WERI-Rb-1 (cell line): Measurements from ENCODE around the gene HOXD12.

Source experiments
- DNase-seq: peaks from one replicate; pipeline ENCODE4 v3.0.0-alpha.2; 2020
- H3K27ac ChIP-seq: fragments of 250-450 bp; sonication (Bioruptor Pico); 2 replicates; pipeline ENCODE4 v1.5.1; 2020; ENCODE audit warnings: mild to moderate bottlenecking, moderate library complexity
- H3K27me3 ChIP-seq: fragments of 250-450 bp; sonication (Bioruptor Pico); 2 replicates; pipeline ENCODE4 v1.5.1; 2021; ENCODE audit warnings: mild to moderate bottlenecking, low read depth, moderate library complexity; ENCODE audit not compliant: insufficient read depth, severe bottlenecking
- H3K36me3 ChIP-seq: fragments of 250-450 bp; sonication (Bioruptor Pico); 2 replicates; pipeline ENCODE4 v1.5.1; 2020; ENCODE audit warnings: mild to moderate bottlenecking, moderate library complexity
- H3K4me3 ChIP-seq: 2 replicates; pipeline ENCODE4 v1.5.1; 2011; ENCODE audit warnings: low read depth, mild to moderate bottlenecking, control low read depth, low read length
- H3K9me3 ChIP-seq: fragments of 250-450 bp; sonication (Bioruptor Pico); 2 replicates; pipeline ENCODE4 v1.5.1; 2021; ENCODE audit warnings: mild to moderate bottlenecking, moderate library complexity; ENCODE audit not compliant: severe bottlenecking
- TF ChIP-seq, protein P1 (sequence below): IDR thresholded peaks from 2 replicates; pipeline ENCODE4 v1.5.1; 2011; ENCODE audit warnings: low read depth, mild to moderate bottlenecking, control low read depth, inconsistent platforms, low read length

Gene HOXD12

DNA sequence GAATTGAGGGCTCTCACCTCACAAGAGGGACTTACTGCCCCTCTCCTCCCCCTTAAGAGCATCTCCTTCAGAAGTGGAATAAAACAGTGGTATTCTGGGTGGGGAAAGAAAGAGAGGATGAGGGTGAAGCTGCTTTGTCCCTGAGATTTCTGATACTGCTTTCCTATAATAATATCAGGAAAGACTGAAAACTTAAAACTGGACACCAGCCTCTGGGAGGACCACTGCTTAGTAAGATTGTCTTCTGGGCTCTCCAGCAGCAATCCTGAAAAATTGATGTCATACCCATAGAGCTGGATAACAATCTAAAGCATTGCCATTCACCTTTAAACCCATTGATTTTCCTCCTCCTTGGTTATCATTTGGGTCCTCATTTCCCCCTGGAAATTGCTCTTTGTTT lies 47.0 kb downstream of the HOXD12 start:
- H3K27me3 ChIP-seq, result peaks cover 96% of the 10 kb centered on the region
- DNase-seq, result no peak

DNA sequence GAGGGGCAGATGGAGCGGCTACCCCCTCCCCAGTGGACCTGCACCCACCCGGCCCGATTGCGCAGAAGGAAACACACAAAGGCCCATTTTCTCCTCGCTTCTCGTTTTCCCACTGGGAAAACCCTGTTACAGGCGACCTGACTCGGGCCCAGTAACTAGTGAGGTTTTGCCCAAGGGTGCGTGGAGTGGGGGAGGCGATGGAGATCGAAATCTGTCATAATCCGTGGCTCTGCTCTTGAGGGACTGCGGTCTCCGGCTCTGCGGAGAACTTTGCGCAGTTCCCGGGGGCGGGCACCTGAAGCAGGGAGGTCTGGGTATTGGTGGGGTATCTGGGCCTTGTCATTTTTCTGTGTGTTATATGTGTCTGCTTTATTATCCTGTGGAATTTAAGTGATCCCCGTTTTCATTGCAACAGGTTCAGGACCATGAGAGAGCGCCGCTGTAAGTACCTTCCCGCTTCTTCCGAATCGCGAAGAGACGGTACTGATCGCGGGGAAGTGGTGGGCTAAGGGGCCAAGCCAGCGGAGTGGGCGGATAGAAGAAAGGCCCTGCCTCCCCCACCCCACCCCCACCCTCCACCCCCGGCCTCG lies 47.7 kb downstream of the HOXD12 start:
- Histone ChIP-seq H3K27ac (no peak overlapping the region), H3K4me3 (no peak overlapping the region), H3K27me3 (peaks cover 94% of the 10 kb centered on the region), H3K36me3 (no peaks in the 10 kb centered on the region), H3K9me3 (peaks cover 4% of the 10 kb centered on the region)
- TF ChIP-seq, protein P1, sequence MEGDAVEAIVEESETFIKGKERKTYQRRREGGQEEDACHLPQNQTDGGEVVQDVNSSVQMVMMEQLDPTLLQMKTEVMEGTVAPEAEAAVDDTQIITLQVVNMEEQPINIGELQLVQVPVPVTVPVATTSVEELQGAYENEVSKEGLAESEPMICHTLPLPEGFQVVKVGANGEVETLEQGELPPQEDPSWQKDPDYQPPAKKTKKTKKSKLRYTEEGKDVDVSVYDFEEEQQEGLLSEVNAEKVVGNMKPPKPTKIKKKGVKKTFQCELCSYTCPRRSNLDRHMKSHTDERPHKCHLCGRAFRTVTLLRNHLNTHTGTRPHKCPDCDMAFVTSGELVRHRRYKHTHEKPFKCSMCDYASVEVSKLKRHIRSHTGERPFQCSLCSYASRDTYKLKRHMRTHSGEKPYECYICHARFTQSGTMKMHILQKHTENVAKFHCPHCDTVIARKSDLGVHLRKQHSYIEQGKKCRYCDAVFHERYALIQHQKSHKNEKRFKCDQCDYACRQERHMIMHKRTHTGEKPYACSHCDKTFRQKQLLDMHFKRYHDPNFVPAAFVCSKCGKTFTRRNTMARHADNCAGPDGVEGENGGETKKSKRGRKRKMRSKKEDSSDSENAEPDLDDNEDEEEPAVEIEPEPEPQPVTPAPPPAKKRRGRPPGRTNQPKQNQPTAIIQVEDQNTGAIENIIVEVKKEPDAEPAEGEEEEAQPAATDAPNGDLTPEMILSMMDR, result no peak
- no peak for DNase-seq

More for the DNA sequence above, 47.0 kb downstream of the HOXD12 start:
- Histone ChIP-seq H3K9me3 (peaks cover 4% of the 10 kb centered on the region), H3K36me3 (no peaks in the 10 kb centered on the region), H3K4me3 (no peak overlapping the region), H3K27ac (no peak overlapping the region)
- TF ChIP-seq, protein P1, result no peak

DNA sequence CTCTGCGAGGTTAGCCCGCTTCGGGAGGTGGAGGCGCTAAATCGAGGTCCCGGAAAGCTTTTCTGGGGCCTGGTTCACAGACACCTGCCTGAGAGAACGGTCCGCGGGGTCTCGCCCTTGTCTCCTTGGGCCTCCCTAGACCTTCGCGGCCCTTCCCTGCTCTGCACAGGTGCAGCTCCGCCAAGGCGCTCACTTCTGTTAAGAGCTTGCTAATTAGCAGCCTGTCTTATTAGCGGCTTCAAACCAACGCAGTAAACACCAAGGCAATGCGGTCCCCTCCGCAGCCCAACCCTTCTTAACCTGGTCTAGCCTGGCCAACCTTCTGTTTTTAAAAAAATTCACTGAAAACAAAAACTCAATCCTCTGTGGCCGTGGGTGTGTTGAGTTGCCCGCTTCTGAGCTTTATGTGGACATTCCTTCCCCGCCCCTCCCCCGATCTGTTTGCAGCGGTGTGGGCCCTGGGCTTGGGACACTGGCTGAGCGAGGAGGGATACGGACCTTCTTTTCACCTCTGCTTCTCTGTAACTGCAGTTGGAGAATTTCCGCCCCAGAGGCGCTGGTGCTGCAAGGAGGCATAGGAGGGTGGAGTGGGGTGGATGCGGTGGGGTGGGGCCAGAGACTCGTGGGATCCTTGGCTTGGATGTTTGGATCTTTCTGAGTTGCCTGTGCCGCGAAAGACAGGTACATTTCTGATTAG lies 48.4 kb downstream of the HOXD12 start:
- DNase-seq, result no peak
- TF ChIP-seq, protein P1, result no peak
- Histone ChIP-seq H3K4me3 (no peak overlapping the region), H3K36me3 (no peaks in the 10 kb centered on the region), H3K27ac (no peak overlapping the region), H3K9me3 (peaks cover 4% of the 10 kb centered on the region), H3K27me3 (peaks cover 94% of the 10 kb centered on the region)

DNA sequence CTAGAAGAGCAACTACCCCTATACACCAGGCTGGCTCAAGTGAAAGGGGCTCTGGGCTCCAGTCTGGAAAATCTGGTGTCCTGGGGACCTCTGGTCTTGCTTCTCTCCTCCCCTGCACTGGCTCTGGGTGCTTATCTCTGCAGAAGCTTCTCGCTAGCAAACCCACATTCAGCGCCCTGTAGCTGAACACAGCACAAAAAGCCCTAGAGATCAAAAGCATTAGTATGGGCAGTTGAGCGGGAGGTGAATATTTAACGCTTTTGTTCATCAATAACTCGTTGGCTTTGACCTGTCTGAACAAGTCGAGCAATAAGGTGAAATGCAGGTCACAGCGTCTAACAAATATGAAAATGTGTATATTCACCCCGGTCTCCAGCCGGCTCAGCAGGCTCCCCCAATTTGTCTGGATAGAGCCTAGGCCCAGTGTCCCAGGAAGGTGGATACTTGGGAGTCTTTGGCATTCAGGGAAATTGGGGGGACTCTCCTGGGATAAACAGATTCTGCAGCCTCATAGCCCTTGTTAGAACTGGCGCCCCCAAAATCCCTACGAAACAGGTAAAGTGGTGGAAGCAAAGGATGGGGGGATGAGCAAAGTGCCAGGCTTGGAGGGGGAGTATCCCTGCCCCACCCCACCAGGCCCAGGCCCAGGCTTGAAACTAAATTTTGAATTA lies 49.3 kb downstream of the HOXD12 start:
- TF ChIP-seq, protein P1, result no peak
- Histone ChIP-seq H3K36me3 (no peaks in the 10 kb centered on the region), H3K4me3 (no peak overlapping the region), H3K9me3 (peaks cover 4% of the 10 kb centered on the region), H3K27me3 (peaks cover 91% of the 10 kb centered on the region), H3K27ac (no peak overlapping the region)
- no peak for DNase-seq

DNA sequence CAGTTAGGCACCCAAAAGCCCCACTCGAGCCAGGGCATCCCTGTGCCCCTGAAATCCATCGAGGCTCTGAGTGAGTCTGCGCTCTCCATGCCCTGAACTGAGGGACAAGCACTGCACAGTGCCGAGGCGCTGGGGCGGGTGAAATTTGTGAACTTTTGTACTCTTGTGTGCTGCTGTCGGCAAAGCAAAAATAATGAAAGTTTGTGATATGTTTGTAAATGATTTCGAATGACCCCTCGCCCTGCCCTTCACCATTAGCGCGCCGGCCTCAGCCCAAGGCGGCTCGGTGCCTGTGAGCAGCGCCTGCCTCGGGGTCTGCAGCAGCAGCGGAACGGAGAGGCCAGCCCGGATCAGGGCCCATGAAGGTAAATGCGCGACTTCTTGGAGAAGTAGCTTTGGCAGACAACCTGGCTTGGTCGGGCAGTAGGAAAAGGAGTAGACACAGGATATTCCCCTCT lies 49.9 kb downstream of the HOXD12 start:
- DNase-seq, result no peak
- H3K27me3 ChIP-seq, result peaks cover 91% of the 10 kb centered on the region

More for the DNA sequence above, 49.9 kb downstream of the HOXD12 start:
- TF ChIP-seq, protein P1, result no peak
- no peak overlapping the region for H3K4me3 ChIP-seq
- H3K9me3 ChIP-seq, result peaks cover 4% of the 10 kb centered on the region
- no peaks in the 10 kb centered on the region for H3K36me3 ChIP-seq
- no peak overlapping the region for H3K27ac ChIP-seq
